Measurements from ENCODE around the gene NDUFS7.
A peak's percentile ranks its signal among the peaks of the same experiment; 100 is the strongest.
"Not testable (repeated sequence)": the region's sequence is repeated elsewhere in the genome, so short reads cannot be mapped to it uniquely, and the experiment has no call there.

The NDUFS7 gene

GRCh38 chr19:1433119-1434039 is 49.7 kb downstream of the NDUFS7 start:
- no peak for DNase-seq (ENCODE audit: low read depth)

- no peak for DNase-seq (ENCODE audit: low read depth)
Observed at GRCh38 chr19:1434040-1434366, 50.3 kb downstream of the NDUFS7 start.

GRCh38 chr19:1434577-1435060 is 50.9 kb downstream of the NDUFS7 start:
- no peak for DNase-seq (ENCODE audit: low read depth)

GRCh38 chr19:1435378-1435989 is 51.8 kb downstream of the NDUFS7 start:
- no peak for DNase-seq (ENCODE audit: low read depth)

GRCh38 chr19:1437609-1438008 is 53.9 kb downstream of the NDUFS7 start:
- no peak for DNase-seq (ENCODE audit: low read depth)

GRCh38 chr19:1438035-1438932 is 54.6 kb downstream of the NDUFS7 start, which contains the start of gene RPS15:
RPS15 (plus strand) TSS chr19:1438396; CDS start chr19:1438426, 30 bp downstream.
- DNase-seq (ENCODE audit: low read depth): peak; percentile 78

- no peak for DNase-seq (ENCODE audit: low read depth)
Observed at GRCh38 chr19:1438933-1439354, 55.2 kb downstream of the NDUFS7 start.

GRCh38 chr19:1439525-1440417 is 56.1 kb downstream of the NDUFS7 start:
- not testable (repeated sequence) for DNase-seq (ENCODE audit: low read depth)

- no peak for DNase-seq (ENCODE audit: low read depth)
Observed at GRCh38 chr19:1440418-1440801, 56.7 kb downstream of the NDUFS7 start.

- DNase-seq (ENCODE audit: low read depth): no peak
Observed at GRCh38 chr19:1441022-1441426, 57.3 kb downstream of the NDUFS7 start.

GRCh38 chr19:1441677-1442438 is 58.2 kb downstream of the NDUFS7 start:
- no peak for DNase-seq (ENCODE audit: low read depth)
